K562 (cell line): ENCODE measurements around the gene USP31. TPM values are rescaled to one million over a fixed set of nuclear protein-coding genes. Genes with fewer than 3 reads are reported as not detected.

ENCODE experiments used
- MECOM ChIP-seq: fragments of 250-450 bp; sonication (Bioruptor Pico); IDR thresholded peaks from 2 replicates; pipeline ENCODE4 v1.8.0; 2022; ENCODE audit warnings: inconsistent platforms
- REST ChIP-seq, 2 experiments: fragments of 450-650 bp; formaldehyde crosslinking in 1 of 2; IDR thresholded peaks; 2 replicates each; pipeline versions ENCODE4 v1.4.0 to v1.6.1; 2014 to 2020; ENCODE audit warnings: mild to moderate bottlenecking in 2 of 2, borderline replicate concordance in 1 of 2, low read depth in 1 of 2
- polyA plus RNA-seq, 8 experiments: library from polyadenylated mRNA; depleted of rRNA in 4 of 8; stranded (reverse) in 5 of 8; unstranded in 3 of 8; fragments of >200 nt; fragmentation: Nextera tagmentation in 2 of 8; fragmentation: Illumina TruSeq in 1 of 8; extraction: Ambion mirVana in 2 of 8; extraction: Trizol in 1 of 8; gene quantifications; 2 replicates each; pipeline versions ENCODE4 v1.2.1 to v1.2.3, GENCODE V29; 2011 to 2014; ENCODE audit warnings: inconsistent platforms in 1 of 8, missing spikeins in 1 of 8
- total RNA-seq, 7 experiments: library from RNA; depleted of rRNA in 6 of 7; stranded (reverse); fragments of >200 nt in 6 of 7; fragmentation: Illumina TruSeq in 2 of 7; extraction: Trizol in 2 of 7; gene quantifications; 2 replicates each; pipeline versions ENCODE4 v1.2.1 to v1.2.3, GENCODE V29; 2011 to 2021; ENCODE audit warnings: low replicate concordance in 1 of 7

The USP31 gene
- total and polyA plus RNA-seq, 9 of the 15 experiments (the other 6 are each of a cell fraction or from before 2014, with no cell fraction given) = 0.56 to 4.9 (median 2.9) TPM

GRCh38 chr16:23148513-23149266 lies 562 bp downstream of the USP31 start (continued):
- TF ChIP-seq REST (IDR thresholded peaks at IDR 0.05; ENCODE audit: borderline replicate concordance) (no peak), REST (CRISPR knock-in tag; IDR thresholded peaks at IDR 0.05; ENCODE audit: low read depth) (no peak), MECOM (no peak)
